Right hindlimb (tissue), 1 donor: ENCODE measurements around the gene TBL3.
"Not testable (repeated sequence)": the region's sequence is repeated elsewhere in the genome, so short reads cannot be mapped to it uniquely, and the experiment has no call there.

ENCODE experiments used
- DNase-seq: peaks from one replicate; pipeline ENCODE4 v3.0.0-alpha.2; 2018

TBL3 gene

GRCh38 chr16:1971796-1972489 lies at the start of gene TBL3:
Gene TBL3 (plus strand): TSS chr16:1972053. CDS start chr16:1972165, 112 bp downstream.
- peak; percentile 96 for DNase-seq

- DNase-seq: no peak
Measured at GRCh38 chr16:1922357-1922756, 49.5 kb upstream of the TBL3 start.

- DNase-seq: peak; percentile 61
Measured at GRCh38 chr16:1923299-1924034, 48.4 kb upstream of the TBL3 start.

GRCh38 chr16:1924095-1924494 lies 47.8 kb upstream of the TBL3 start:
- DNase-seq: no peak

- no peak for DNase-seq
Measured at GRCh38 chr16:1926271-1926670, 45.6 kb upstream of the TBL3 start.

- DNase-seq: peak; percentile 49
Measured at GRCh38 chr16:1929105-1929504, 42.7 kb upstream of the TBL3 start.

- peak; percentile 93 for DNase-seq
Measured at GRCh38 chr16:1929578-1930337, 42.1 kb upstream of the TBL3 start.

GRCh38 chr16:1930338-1930720 lies 41.5 kb upstream of the TBL3 start:
- no peak for DNase-seq

- DNase-seq: peak; percentile 20
Measured at GRCh38 chr16:1932050-1933028, 39.5 kb upstream of the TBL3 start.

GRCh38 chr16:1933097-1933661 lies 38.7 kb upstream of the TBL3 start:
- no peak for DNase-seq

- DNase-seq: no peak
Measured at GRCh38 chr16:1936945-1937479, 34.8 kb upstream of the TBL3 start.

GRCh38 chr16:1938316-1938715 lies 33.5 kb upstream of the TBL3 start:
- DNase-seq: peak; percentile 21

GRCh38 chr16:1938910-1939309 lies 32.9 kb upstream of the TBL3 start:
- no peak for DNase-seq

- DNase-seq: not testable (repeated sequence)
Measured at GRCh38 chr16:1939833-1940232, 32.0 kb upstream of the TBL3 start.

GRCh38 chr16:1940273-1941161 lies 31.3 kb upstream of the TBL3 start:
- no peak for DNase-seq

GRCh38 chr16:1941162-1942046 lies 30.4 kb upstream of the TBL3 start:
- DNase-seq: peak; percentile 20

GRCh38 chr16:1942047-1942809 lies 29.6 kb upstream of the TBL3 start:
- DNase-seq: peak; percentile 30

- DNase-seq: peak; percentile 99
Measured at GRCh38 chr16:1942810-1943726, 28.8 kb upstream of the TBL3 start, which contains the start of gene MSRB1. Gene MSRB1 (minus strand): TSS chr16:1943199. CDS start chr16:1943156, 43 bp downstream.
